MV-4-11 (cell line): ENCODE data around the gene ATP2B1.
"Not testable (repeated sequence)": the region's sequence is repeated elsewhere in the genome, so short reads cannot be mapped to it uniquely, and the experiment has no call there.

Experiments used
- DNase-seq: peaks from one replicate; lab custom pipeline; 2025; lab: John Stamatoyannopoulos, UW

ATP2B1 gene

GRCh38 chr12:89708565-89709156 lies at the start of gene ATP2B1:
TSS of gene ATP2B1 (minus strand) at chr12:89708838. CDS start at chr12:89655886, 52,952 bp downstream.
- DNase-seq, result peak; percentile 74

DNA sequence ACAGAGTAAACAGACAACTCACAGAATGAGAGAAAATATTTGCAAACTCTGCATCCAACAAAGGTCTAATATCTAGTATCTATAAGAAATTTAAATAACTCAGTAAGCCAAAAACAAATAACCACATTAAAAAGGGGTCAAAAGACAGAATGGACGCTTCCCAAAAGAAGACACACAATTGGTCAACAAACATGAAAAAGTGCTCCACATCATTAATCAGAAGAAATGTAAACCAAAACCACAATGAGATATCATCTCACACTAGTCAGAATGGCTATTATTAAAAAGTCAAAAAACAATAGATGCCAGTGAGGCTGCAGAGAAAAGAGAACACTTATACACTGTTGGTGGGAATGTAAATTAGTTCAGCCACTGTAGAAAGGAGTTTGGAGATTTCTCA lies 49.3 kb upstream of the ATP2B1 start:
- not testable (repeated sequence) for DNase-seq

- DNase-seq, result peak; percentile 100
These were observed 48.2 kb upstream of the ATP2B1 start for GRCh38 chr12:89756585-89757398.

- DNase-seq, result peak; percentile 69
These were observed 47.6 kb upstream of the ATP2B1 start for GRCh38 chr12:89756194-89756584.

DNA sequence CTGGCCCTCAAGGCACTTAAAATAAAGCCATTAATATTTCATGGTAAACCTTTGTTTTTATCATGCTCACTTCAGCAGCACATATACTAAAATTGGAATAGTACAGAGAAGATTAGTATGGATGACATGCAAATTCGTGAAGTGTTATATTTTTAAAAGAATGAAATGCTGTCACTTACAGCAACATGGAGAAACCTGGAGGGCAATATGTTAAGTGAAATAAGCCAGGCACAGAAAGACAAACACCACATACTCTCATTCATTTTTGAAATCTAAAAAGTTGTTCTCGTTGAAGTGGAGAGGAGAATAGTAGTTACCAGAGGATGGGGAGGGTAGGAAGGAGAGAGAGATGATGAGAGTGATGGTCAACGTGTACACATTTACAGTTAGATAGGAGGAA lies 45.4 kb upstream of the ATP2B1 start:
- DNase-seq, result no peak

- no peak for DNase-seq
These were observed 43.7 kb upstream of the ATP2B1 start for GRCh38 chr12:89752341-89752740.

GRCh38 chr12:89750389-89751351 lies 42.0 kb upstream of the ATP2B1 start:
- no peak for DNase-seq

DNA sequence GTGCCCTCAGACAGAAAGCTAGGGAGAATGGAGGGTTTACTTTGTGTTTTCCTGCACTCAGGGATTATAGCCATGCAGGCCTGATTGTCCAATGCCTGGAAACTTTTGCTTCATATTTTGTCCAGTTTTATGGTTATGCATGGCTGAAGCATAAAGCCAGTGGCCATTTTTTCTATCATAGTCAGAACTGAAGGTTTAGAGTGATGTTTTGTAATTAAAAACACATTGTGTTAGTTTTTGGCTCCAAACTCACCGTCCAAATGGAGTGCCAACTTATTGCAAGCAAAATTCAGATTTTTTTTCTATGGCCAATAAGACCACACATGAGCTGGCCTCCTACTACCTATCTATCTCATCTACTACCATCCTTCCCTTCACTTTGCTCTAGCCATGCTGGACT lies 40.2 kb upstream of the ATP2B1 start:
- DNase-seq, result no peak

DNA sequence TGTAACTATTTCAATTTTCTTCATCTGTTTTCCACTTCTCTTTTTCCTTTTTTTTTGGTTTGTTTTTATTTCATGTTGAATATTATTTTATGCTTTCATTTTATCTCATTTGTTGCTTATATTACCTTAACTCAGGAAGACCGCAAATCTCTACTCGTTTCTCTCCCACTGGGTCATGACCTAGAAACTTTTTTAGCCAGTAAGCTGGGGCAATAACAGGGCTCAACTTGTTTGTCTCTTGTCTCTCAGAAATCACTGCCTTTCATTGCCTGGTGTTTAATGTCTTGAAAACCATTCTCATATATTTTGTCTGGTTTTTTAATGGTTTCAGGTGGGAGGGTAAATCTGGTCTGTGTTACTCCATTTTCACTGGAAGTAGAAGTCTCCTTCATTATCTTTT lies 36.6 kb upstream of the ATP2B1 start:
- DNase-seq, result no peak

GRCh38 chr12:89742337-89743022 lies 33.8 kb upstream of the ATP2B1 start:
- peak; percentile 27 for DNase-seq

GRCh38 chr12:89740943-89741342 lies 32.3 kb upstream of the ATP2B1 start:
- no peak for DNase-seq

DNA sequence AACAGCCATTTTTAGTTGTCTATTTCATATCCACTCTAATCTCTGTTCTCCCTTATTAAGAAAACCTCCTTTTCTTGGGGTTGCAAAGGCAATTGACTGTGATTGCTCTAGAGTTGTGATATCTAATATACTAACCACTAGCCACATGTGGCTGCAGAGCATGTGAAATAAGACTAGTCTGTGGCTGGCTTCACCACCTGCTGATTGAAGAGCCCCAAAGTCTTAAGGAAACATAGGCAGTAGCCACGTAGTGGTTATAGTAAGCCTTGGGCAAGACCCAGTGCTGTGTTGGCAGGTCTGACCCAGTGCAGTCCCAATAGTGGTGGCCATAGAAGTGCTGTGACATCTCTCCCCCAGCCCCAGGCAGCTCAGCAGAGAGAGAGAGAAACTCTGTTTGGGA lies 28.4 kb upstream of the ATP2B1 start:
- peak; percentile 80 for DNase-seq

GRCh38 chr12:89733579-89734201 lies 25.1 kb upstream of the ATP2B1 start:
- peak; percentile 99 for DNase-seq

GRCh38 chr12:89732522-89732921 lies 23.9 kb upstream of the ATP2B1 start:
- DNase-seq, result no peak

DNA sequence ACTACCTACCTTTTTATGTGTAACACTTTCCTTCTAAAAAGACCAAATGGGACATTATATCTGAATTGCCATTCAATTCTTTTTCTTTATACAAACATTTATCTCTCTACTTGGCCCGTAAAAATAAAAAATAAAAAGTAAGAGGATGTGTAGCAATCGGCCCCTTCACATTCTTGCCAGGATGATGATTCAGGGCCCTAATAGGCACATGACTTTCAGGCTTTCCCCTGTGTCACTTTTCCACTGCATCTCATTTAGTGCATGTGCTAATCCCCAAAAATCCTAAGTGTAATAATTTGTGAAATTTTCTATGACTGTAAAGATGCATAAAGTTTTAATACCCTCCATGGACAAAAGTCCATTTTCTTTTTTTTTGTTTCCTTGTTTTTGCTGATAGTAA lies 23.0 kb upstream of the ATP2B1 start:
- DNase-seq, result peak; percentile 41

DNA sequence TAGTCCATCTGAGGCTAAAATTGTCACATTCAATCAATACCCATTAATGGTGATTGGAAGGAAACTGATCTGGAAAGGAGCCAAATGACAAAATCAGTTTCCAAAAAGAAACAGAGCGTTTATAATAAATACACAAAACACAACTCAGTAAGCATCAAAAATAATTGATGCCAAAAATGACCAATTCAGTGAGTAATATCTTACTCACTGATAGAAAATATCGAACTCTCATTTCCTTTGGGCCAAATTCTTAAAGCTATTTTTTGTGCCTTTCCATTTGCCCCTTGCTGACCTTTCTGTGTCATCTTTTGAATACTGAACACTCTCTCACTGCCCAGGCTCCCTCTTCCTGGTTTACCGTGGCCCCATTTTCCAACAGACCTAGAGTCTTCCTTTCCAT lies 22.5 kb upstream of the ATP2B1 start:
- no peak for DNase-seq

DNA sequence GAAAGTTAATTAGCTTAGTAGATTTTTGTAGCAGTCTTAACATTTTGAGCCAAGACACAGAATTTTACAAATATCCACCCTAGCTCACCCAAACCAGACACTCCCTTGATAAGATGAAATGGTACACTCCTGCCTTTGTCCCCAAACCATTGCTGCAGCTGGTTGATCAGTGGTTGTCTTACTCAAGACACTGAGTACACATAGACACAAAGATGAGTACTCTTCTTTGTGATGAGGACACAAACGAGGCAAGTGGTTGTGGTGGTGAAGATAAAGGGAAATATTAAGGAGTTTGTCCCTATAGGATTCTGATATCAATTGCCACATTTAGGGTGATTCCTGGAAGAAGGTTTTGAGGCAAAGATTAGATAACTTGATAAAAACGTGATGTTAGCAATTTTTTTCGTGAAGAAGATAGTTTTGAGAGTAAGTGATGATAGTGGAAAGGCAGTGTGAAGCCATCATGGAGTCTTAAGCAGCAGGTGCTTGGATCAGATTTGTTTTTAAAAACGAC lies 21.4 kb upstream of the ATP2B1 start:
- DNase-seq, result peak; percentile 25

DNA sequence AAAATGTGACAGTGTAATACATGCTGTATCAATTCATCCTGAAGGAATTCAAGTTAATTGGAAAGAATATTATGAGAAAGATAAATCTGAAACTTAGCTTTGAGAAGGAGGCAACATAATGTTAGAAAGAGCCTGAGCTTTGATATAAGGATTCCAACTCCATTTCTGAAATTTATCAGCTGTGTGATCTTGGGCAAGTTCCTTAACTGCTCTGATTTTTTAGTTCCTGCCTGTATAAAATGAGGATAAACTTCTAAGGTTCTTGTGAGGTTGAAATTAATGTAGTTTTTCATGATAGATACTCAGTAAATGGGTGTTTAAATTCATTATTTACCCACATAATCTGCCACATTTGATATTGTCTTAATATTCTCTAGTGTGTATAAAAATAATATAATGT lies 14.6 kb upstream of the ATP2B1 start:
- no peak for DNase-seq

DNA sequence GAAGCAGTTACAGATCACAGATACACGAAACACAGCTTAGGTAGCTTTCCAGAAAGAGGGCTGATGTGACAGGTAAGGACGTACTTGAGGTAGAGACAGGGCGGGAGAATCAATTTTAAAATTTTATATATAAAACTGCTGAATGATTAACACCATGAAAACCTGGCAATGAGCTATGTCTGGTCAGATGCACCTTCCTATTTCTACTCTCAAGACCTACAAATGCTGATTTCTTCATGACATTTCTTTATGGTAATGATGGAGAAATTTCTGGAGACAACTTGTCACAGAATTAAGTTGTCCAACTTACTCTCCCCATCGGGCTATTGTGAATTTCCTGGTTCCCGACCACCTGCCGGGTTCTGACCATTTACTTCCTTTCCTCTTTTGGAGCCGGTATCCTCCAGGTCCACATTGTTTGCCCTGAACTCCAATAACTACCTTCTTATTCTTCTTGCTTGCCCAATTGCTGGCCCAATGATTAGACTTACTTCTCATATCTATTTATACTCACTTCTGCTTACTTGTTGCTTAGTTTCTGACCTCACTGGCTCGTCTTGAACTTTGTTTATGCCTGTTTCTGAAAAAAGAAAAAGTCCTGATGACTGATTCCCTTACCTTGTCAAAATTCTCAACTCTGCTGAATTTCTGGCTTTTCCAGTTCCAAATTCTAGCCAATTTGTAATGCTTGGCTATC lies 12.8 kb upstream of the ATP2B1 start:
- DNase-seq, result peak; percentile 86

DNA sequence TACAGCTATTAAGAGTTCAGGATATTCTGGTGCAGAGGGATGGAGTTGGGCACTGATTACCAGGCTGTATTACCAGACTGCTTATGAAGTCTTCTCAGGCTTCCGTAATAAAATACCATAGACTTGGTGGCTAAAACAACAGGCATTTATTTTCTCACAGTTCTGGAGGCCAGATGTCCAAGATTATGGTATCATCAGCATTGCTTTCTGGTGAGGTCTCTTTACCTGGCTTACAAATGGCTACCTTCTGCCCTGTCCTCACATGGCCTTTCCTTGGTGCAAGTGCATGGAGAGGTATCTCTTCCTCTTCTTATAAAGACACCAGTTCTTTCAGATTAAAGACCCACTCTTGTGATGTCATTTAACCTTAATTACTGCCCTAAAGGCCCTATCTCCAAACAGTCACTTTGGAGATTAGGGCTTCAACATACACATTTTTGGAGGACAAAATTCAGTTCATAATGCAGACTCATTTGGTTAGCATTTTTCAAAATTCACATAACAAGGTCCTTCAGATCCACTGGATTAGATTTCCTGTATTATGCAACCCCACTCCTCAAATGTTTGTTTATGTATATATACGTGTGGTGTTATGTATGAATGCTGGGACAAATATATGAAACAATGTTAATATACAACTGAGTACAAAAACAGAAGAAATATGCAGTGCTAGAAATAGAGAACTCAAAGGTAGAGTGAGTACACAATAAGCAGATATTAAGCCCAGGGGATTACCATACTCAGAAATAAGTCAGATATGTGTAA lies 9.3 kb upstream of the ATP2B1 start:
- DNase-seq, result no peak
